Caco-2 (cell line): ENCODE measurements around the gene SIK3. TPM values are rescaled to one million over a fixed set of nuclear protein-coding genes. Genes with fewer than 3 reads are reported as not detected.

Experiments used
- BruUV-seq: library from RNA; stranded (reverse); fragments of 400-500 nt; replicated peaks from 2 replicates; lab custom pipeline; 2021; lab: Mats Ljungman, UMichigan
- CTCF ChIA-PET: fragments of 300-600 bp; sonication (Branson Sonifier 250); formaldehyde crosslinking; loops from one replicate; lab custom pipeline; 2022; ENCODE audit warnings: antibody characterized with exemption; lab: Charles Lee
- POLR2A ChIA-PET: fragments of 300-600 bp; sonication (Branson Sonifier 250); formaldehyde crosslinking; loops from one replicate; lab custom pipeline; 2022; ENCODE audit warnings: antibody characterized with exemption; lab: Charles Lee
- DNase-seq, 2 experiments: peaks; one replicate each; pipeline versions ENCODE4 v3.0.0 to v3.0.0-alpha.2; 2020 to 2022
- H3K27me3 ChIP-seq: replicated peaks from 2 replicates; pipeline ENCODE4 v1.6.0; 2011; ENCODE audit warnings: low read length; ENCODE audit not compliant: control insufficient read depth, insufficient read depth
- H3K36me3 ChIP-seq: 2 replicates; pipeline ENCODE4 v1.5.1; 2011; ENCODE audit warnings: low read length; ENCODE audit not compliant: control insufficient read depth, insufficient read depth
- H3K4me1 ChIP-seq: fragments of 250-450 bp; sonication (Bioruptor Pico); 2 replicates; pipeline ENCODE4 v1.5.1; 2020; ENCODE audit warnings: mild to moderate bottlenecking
- H3K4me3 ChIP-seq: 2 replicates; pipeline ENCODE4 v1.5.1; 2011; ENCODE audit warnings: low read depth, mild to moderate bottlenecking, control low read depth, low read length
- H3K9me3 ChIP-seq: fragments of 250-450 bp; sonication (Bioruptor Pico); 2 replicates; pipeline ENCODE4 v1.5.1; 2020; ENCODE audit warnings: mild to moderate bottlenecking, moderate library complexity
- H3K27ac Mint-ChIP-seq: one replicate; pipeline ENCODE4 v1.8.0; 2022; ENCODE audit warnings: mixed read lengths; ENCODE audit not compliant: unreplicated experiment
- H3K27me3 Mint-ChIP-seq: one replicate; pipeline ENCODE4 v1.8.0; 2022; ENCODE audit warnings: mixed read lengths; ENCODE audit not compliant: insufficient read depth, unreplicated experiment
- H3K36me3 Mint-ChIP-seq: one replicate; pipeline ENCODE4 v1.8.0; 2022; ENCODE audit warnings: mild to moderate bottlenecking, mixed read lengths; ENCODE audit not compliant: insufficient read depth, unreplicated experiment
- H3K4me1 Mint-ChIP-seq: one replicate; pipeline ENCODE4 v1.8.0; 2022; ENCODE audit warnings: low read depth, mixed read lengths; ENCODE audit not compliant: unreplicated experiment
- H3K4me3 Mint-ChIP-seq: one replicate; pipeline ENCODE4 v1.8.0; 2022; ENCODE audit warnings: mild to moderate bottlenecking, moderate library complexity, mixed read lengths; ENCODE audit not compliant: unreplicated experiment
- H3K9me3 Mint-ChIP-seq: one replicate; pipeline ENCODE4 v1.8.0; 2022; ENCODE audit warnings: mixed read lengths; ENCODE audit not compliant: unreplicated experiment
- intact Hi-C: fragments of 100-400 bp; cut with micrococcal nuclease; formaldehyde crosslinking; loops from one replicate; pipeline ENCODE4 v1.10.0; 2022; ENCODE audit not compliant: unreplicated experiment
- total RNA-seq: library from RNA; stranded (reverse); gene quantifications from 2 replicates; pipeline ENCODE4 v1.2.3, GENCODE V29; 2022
- TF ChIP-seq, protein P1 (sequence below), 2 experiments: fragments of 200-600 bp in 1 of 2; IDR thresholded peaks; 1 replicate in 1 of 2; 2 replicates in 1 of 2; pipeline versions ENCODE4 v1.5.1 to v1.8.0; 2011 to 2022; ENCODE audit warnings: antibody characterized with exemption in 1 of 2, control low read depth in 1 of 2, inconsistent platforms in 1 of 2, low read depth in 1 of 2, low read length in 1 of 2, mild to moderate bottlenecking in 1 of 2, moderate library complexity in 1 of 2; ENCODE audit not compliant: insufficient read depth in 1 of 2, severe bottlenecking in 1 of 2, unreplicated experiment in 1 of 2

The SIK3 gene
- total RNA-seq, 1 experiment from 2014 or later: 65.7 TPM

DNA sequence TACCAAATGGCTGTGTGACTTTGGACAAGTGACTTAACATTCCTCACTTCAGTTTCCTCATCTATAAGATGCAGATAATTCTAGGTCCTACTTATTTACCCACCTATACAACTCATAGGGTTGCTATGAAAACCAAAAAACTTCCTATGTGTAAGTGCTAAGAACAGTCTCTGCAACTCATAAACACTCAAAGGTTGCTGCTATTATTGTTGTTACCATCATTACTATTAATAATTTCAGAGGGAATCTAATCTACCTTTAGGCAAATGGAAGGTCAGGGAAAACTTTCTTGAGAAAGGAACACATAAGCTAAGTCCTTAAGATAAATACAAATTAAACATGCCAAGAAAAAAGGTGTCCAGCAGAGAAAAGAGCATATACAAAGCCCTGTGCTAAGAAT lies 40.5 kb downstream of the SIK3 start:
- DNase-seq: no peak
- Histone ChIP-seq H3K4me1 (peaks cover 21% of the 10 kb centered on the region), H3K27me3 (no peaks in the 10 kb centered on the region), H3K9me3 (no peaks in the 10 kb centered on the region), H3K4me3 (no peak overlapping the region), H3K36me3 (no peaks in the 10 kb centered on the region)
- no peaks in the 10 kb centered on the region for H3K36me3 Mint-ChIP-seq
- H3K4me1 Mint-ChIP-seq: peaks cover 20% of the 10 kb centered on the region
- CTCF ChIA-PET: no interaction called here
- H3K4me3 Mint-ChIP-seq: no peak overlapping the region
- TF ChIP-seq, protein P1, sequence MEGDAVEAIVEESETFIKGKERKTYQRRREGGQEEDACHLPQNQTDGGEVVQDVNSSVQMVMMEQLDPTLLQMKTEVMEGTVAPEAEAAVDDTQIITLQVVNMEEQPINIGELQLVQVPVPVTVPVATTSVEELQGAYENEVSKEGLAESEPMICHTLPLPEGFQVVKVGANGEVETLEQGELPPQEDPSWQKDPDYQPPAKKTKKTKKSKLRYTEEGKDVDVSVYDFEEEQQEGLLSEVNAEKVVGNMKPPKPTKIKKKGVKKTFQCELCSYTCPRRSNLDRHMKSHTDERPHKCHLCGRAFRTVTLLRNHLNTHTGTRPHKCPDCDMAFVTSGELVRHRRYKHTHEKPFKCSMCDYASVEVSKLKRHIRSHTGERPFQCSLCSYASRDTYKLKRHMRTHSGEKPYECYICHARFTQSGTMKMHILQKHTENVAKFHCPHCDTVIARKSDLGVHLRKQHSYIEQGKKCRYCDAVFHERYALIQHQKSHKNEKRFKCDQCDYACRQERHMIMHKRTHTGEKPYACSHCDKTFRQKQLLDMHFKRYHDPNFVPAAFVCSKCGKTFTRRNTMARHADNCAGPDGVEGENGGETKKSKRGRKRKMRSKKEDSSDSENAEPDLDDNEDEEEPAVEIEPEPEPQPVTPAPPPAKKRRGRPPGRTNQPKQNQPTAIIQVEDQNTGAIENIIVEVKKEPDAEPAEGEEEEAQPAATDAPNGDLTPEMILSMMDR (IDR thresholded peaks at IDR 0.05; ENCODE audit: insufficient read depth in 1 of 2, low read depth in 1 of 2, low read length in 1 of 2, severe bottlenecking in 1 of 2, unreplicated experiment in 1 of 2): no peak
- H3K27ac Mint-ChIP-seq: no peak overlapping the region
- BruUV-seq: no TSS peak
- POLR2A ChIA-PET: no interaction called here
- H3K9me3 Mint-ChIP-seq: no peaks in the 10 kb centered on the region
- intact Hi-C loops: no loop called here
- no peaks in the 10 kb centered on the region for H3K27me3 Mint-ChIP-seq

DNA sequence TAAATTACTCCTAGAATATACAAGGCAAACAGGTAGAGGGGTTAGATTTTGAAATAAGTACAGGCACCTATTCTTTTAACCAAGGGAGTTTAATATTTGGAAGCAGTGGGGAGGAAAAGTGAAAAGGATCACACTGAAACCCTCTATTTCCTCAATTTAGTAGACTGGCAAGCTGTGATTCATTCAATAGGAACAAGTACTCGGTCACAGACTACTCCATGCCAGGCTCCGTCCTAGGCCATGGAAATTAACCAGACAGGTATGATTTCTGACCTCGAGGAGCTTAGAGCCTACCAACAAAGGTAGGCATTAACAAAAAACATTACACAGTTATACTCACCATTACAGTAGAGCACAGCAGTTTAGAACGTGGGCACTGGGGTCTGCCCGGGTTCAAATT lies 40.9 kb downstream of the SIK3 start:
- Mint-ChIP-seq H3K27ac (no peak overlapping the region), H3K4me3 (no peak overlapping the region), H3K4me1 (peaks cover 20% of the 10 kb centered on the region), H3K9me3 (no peaks in the 10 kb centered on the region), H3K27me3 (no peaks in the 10 kb centered on the region), H3K36me3 (no peaks in the 10 kb centered on the region)
- intact Hi-C loops: no loop called here
- TF ChIP-seq, protein P1 (IDR thresholded peaks at IDR 0.05; ENCODE audit: insufficient read depth in 1 of 2, low read depth in 1 of 2, low read length in 1 of 2, severe bottlenecking in 1 of 2, unreplicated experiment in 1 of 2): no peak
- DNase-seq: no peak
- Histone ChIP-seq H3K9me3 (no peaks in the 10 kb centered on the region), H3K36me3 (no peaks in the 10 kb centered on the region), H3K4me1 (peaks cover 21% of the 10 kb centered on the region), H3K27me3 (no peaks in the 10 kb centered on the region), H3K4me3 (no peak overlapping the region)
- ChIA-PET POLR2A (no interaction called here), CTCF (no interaction called here)
- BruUV-seq: no TSS peak

DNA sequence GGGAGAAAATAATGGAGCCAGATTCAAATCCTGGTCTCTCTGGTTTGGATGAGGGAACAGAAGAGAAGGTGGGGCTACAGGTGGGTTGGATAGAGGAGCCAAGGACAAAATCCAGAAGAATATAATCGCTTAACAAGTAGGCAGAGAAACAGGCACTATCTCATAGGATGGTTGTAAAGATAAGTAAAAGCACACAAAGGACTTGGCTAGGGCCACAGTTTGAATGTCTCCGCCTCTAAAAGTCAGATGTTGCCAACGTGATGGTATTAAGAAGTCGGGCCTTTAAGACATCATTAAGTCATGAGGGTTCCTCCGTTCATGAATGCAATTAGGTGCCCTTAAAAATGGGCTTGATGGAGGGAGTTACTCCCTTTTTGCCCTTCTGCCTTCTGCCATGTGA lies 42.8 kb downstream of the SIK3 start:
- no peaks in the 10 kb centered on the region for H3K27me3 ChIP-seq
- TF ChIP-seq, protein P1 (IDR thresholded peaks at IDR 0.05; ENCODE audit: insufficient read depth in 1 of 2, low read depth in 1 of 2, low read length in 1 of 2, severe bottlenecking in 1 of 2, unreplicated experiment in 1 of 2): no peak
- Mint-ChIP-seq H3K9me3 (no peaks in the 10 kb centered on the region), H3K27ac (no peak overlapping the region), H3K36me3 (no peaks in the 10 kb centered on the region), H3K4me3 (no peak overlapping the region), H3K27me3 (no peaks in the 10 kb centered on the region), H3K4me1 (peaks cover 20% of the 10 kb centered on the region)
- BruUV-seq: no TSS peak
- ChIA-PET CTCF (interaction anchor here (0.8 kb wide), 1 partner anchor 22 kb away, joined by 3 read pairs; no protein-coding TSS in a partner anchor), POLR2A (no interaction called here)
- no peak overlapping the region for H3K4me3 ChIP-seq
- peaks cover 21% of the 10 kb centered on the region for H3K4me1 ChIP-seq
- intact Hi-C loops: no loop called here
- no peaks in the 10 kb centered on the region for H3K9me3 ChIP-seq
- DNase-seq: no peak
- H3K36me3 ChIP-seq: no peaks in the 10 kb centered on the region
